ENCODE data around the gene ARFGEF2.

Gene ARFGEF2

DNA sequence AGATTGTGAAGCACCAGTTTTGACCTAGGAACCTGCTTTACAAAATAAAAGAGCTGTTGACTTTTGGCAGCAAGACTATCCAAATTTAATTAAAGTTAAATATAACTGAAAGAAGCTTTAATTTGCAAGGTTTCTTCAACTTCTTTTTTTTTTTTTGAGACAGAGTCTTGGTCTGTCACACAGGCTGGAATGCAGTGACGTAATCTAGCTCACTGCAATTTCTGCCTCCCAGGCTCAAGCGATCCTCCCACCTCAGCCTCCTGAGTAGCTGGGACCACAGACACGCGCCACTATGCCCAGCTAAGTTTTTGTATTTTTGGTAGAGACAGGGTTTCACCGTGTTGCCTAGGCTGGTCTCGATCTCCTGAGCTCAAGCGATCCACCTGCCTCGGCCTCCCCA is 110.9 kb downstream of the ARFGEF2 start:
- Histone ChIP-seq H3K9ac (ENCODE audit: low read depth, low read length) (no peak overlapping the region), H3K4me1 (ENCODE audit: insufficient read depth, low read length) (no peaks in the 10 kb centered on the region), H3K27me3 (ENCODE audit: insufficient read depth, low read length, poor library complexity) (no peaks in the 10 kb centered on the region), H3K9me3 (ENCODE audit: insufficient read depth, low read length, severe bottlenecking) (no peaks in the 10 kb centered on the region), H3K79me2 (ENCODE audit: insufficient read depth, low read length) (no peaks in the 10 kb centered on the region), H3K27ac (ENCODE audit: low read length) (no peak overlapping the region), H2AFZ (ENCODE audit: low read depth, low read length) (no peak overlapping the region), H4K20me1 (ENCODE audit: insufficient read depth, low read length) (peaks cover 4% of the 10 kb centered on the region; the same call in 1 of the 2 replicates), H3K36me3 (ENCODE audit: insufficient read depth, low read length) (peaks cover 67% of the 10 kb centered on the region), H3K4me3 (ENCODE audit: low read depth in 1 of 2, low read length in 2 of 2) (no peak overlapping the region), H3K4me2 (ENCODE audit: insufficient read depth, low read length) (no peak overlapping the region)
- TF ChIP-seq, protein P1, sequence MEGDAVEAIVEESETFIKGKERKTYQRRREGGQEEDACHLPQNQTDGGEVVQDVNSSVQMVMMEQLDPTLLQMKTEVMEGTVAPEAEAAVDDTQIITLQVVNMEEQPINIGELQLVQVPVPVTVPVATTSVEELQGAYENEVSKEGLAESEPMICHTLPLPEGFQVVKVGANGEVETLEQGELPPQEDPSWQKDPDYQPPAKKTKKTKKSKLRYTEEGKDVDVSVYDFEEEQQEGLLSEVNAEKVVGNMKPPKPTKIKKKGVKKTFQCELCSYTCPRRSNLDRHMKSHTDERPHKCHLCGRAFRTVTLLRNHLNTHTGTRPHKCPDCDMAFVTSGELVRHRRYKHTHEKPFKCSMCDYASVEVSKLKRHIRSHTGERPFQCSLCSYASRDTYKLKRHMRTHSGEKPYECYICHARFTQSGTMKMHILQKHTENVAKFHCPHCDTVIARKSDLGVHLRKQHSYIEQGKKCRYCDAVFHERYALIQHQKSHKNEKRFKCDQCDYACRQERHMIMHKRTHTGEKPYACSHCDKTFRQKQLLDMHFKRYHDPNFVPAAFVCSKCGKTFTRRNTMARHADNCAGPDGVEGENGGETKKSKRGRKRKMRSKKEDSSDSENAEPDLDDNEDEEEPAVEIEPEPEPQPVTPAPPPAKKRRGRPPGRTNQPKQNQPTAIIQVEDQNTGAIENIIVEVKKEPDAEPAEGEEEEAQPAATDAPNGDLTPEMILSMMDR (IDR thresholded peaks at IDR 0.05; ENCODE audit: borderline replicate concordance, extremely low read depth, low read length, poor library complexity, severe bottlenecking) = no peak
- no peak for TF ChIP-seq EZH2 (IDR thresholded peaks at IDR 0.05; ENCODE audit: borderline replicate concordance, low read depth, low read length, severe bottlenecking)
- DNase-seq = no peak
- no peak for ATAC-seq (ENCODE audit: insufficient read depth, low read depth)

DNA sequence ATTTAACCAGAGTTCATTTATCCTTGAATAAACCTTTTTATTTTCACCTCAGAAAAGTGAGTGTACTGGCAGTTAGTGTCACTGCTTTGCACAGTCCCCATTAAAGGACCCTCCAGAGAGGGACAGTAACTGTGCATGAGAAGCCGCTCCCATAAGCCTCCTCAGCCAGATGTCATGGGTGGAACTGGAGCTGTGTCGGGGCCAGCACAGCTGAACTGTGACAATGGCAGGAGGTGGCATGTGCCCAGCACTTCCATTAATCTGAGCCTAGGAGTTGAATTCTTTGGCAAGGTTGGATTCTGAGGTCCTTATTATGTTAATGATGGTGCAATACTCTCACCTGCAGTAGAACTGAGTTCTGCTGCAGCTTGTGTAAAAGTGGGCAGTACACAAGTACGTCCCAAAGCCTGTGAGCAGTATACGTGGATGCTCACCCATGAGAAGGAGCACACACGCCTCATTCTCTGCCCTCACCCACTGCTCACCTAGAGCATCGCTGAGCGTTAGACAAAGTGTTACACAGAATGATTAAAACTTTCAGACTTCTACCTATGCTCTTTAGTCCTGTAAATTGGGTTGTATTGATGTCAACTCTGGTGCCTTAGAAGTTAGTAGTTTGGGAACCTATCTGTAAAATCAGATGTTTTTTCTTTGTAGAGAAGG is 112.7 kb downstream of the ARFGEF2 start:
- Histone ChIP-seq H2AFZ (ENCODE audit: low read depth, low read length) (no peak overlapping the region), H3K27ac (ENCODE audit: low read length) (no peak overlapping the region), H3K9me3 (ENCODE audit: insufficient read depth, low read length, severe bottlenecking) (no peaks in the 10 kb centered on the region), H4K20me1 (ENCODE audit: insufficient read depth, low read length) (peaks cover 4% of the 10 kb centered on the region; the same call in 1 of the 2 replicates), H3K36me3 (ENCODE audit: insufficient read depth, low read length) (peaks cover 52% of the 10 kb centered on the region), H3K4me2 (ENCODE audit: insufficient read depth, low read length) (no peak overlapping the region), H3K27me3 (ENCODE audit: insufficient read depth, low read length, poor library complexity) (no peaks in the 10 kb centered on the region), H3K79me2 (ENCODE audit: insufficient read depth, low read length) (no peaks in the 10 kb centered on the region), H3K4me1 (ENCODE audit: insufficient read depth, low read length) (peaks cover 11% of the 10 kb centered on the region), H3K4me3 (ENCODE audit: low read depth in 1 of 2, low read length in 2 of 2) (no peak overlapping the region), H3K9ac (ENCODE audit: low read depth, low read length) (no peak overlapping the region)
- ATAC-seq (ENCODE audit: insufficient read depth, low read depth) = no peak
- DNase-seq = no peak
- TF ChIP-seq EZH2 (IDR thresholded peaks at IDR 0.05; ENCODE audit: borderline replicate concordance, low read depth, low read length, severe bottlenecking) = no peak
- TF ChIP-seq, protein P1 (IDR thresholded peaks at IDR 0.05; ENCODE audit: borderline replicate concordance, extremely low read depth, low read length, poor library complexity, severe bottlenecking) = no peak

DNA sequence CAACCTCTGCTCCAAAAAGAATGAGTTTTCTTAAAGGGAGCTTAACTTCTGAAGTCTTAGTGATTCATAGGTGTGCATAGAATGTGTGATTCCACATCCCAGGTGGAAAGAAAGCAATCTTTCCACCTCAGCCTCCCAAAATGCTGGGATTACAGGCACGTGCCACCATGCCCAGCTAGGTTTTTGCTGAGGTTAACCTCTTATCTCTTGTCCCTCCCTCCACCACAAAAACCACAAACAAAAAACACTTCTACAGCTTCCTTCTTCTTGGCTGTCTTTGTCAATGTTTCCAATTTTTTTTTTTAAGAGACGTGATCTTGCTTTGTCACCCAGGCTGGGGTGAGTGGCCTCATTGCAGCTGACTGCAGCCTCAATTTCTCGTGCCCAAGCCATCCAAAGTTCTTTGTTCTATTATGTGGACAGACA is 116.5 kb downstream of the ARFGEF2 start:
- Histone ChIP-seq H3K27ac (ENCODE audit: low read length) (0 out of 2 replicates have a peak overlapping the region, but pooled peaks have one; percentile 32), H3K27me3 (ENCODE audit: insufficient read depth, low read length, poor library complexity) (no peaks in the 10 kb centered on the region), H3K4me1 (ENCODE audit: insufficient read depth, low read length) (peaks cover 11% of the 10 kb centered on the region), H3K79me2 (ENCODE audit: insufficient read depth, low read length) (no peaks in the 10 kb centered on the region), H3K4me3 (ENCODE audit: low read depth in 1 of 2, low read length in 2 of 2) (no peak overlapping the region), H3K9ac (ENCODE audit: low read depth, low read length) (no peak overlapping the region), H2AFZ (ENCODE audit: low read depth, low read length) (no peak overlapping the region), H3K4me2 (ENCODE audit: insufficient read depth, low read length) (no peak overlapping the region), H4K20me1 (ENCODE audit: insufficient read depth, low read length) (peaks cover 4% of the 10 kb centered on the region; the same call in 1 of the 2 replicates), H3K9me3 (ENCODE audit: insufficient read depth, low read length, severe bottlenecking) (no peaks in the 10 kb centered on the region), H3K36me3 (ENCODE audit: insufficient read depth, low read length) (peaks cover 24% of the 10 kb centered on the region)
- DNase-seq = no peak
- ATAC-seq (ENCODE audit: insufficient read depth, low read depth) = peak; percentile 66
- no peak for TF ChIP-seq EZH2 (IDR thresholded peaks at IDR 0.05; ENCODE audit: borderline replicate concordance, low read depth, low read length, severe bottlenecking)
- TF ChIP-seq, protein P1 (IDR thresholded peaks at IDR 0.05; ENCODE audit: borderline replicate concordance, extremely low read depth, low read length, poor library complexity, severe bottlenecking) = no peak
